Gastroesophageal sphincter (tissue), 3 donors: ENCODE measurements around the gene EHMT1.

Source experiments
- POLR2AphosphoS5 ChIP-seq: sonication (generic); formaldehyde crosslinking; IDR thresholded peaks from one replicate; pipeline ENCODE4 v1.6.1; 2017; ENCODE audit warnings: antibody characterized with exemption
- TF ChIP-seq, protein P1 (sequence below), 4 experiments: fragments of 200-600 bp in 2 of 4; fragments of 450-650 bp in 2 of 4; sonication (generic) in 1 of 4; IDR thresholded peaks; one replicate each; pipeline ENCODE4 v1.5.1; 2017 to 2019; ENCODE audit warnings: antibody characterized with exemption in 4 of 4, mild to moderate bottlenecking in 2 of 4, moderate library complexity in 2 of 4

DNA sequence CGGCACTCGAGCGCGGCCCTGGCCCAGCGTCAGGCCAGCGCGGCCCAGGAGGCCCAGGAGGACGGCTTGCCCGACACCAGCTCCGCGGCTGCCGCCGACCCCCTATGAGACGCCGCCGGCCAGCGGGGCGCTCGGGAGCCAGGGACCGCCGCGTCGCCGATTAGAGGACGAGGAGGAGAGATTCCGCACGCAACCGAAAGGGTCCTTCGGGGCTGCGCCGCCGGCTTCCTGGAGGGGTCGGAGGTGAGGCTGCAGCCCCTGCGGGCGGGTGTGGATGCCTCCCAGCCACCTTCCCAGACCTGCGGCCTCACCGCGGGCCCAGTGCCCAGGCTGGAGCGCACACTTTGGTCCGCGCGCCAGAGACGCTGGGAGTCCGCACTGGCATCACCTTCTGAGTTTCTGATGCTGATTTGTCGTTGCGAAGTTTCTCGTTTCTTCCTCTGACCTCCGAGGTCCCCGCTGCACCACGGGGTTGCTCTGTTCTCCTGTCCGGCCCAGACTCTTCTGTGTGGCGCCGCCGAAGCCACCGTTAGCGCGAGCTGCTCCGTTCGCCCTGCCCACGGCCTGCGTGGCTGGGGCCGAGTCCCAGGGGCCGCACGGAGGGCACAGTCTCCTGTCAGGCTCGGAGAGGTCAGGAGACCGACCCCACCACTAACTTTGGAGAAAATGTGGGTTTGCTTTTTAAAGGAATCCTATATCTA is 216.2 kb downstream of the EHMT1 start:
- TF ChIP-seq POLR2AphosphoS5, result no peak
- TF ChIP-seq, protein P1, sequence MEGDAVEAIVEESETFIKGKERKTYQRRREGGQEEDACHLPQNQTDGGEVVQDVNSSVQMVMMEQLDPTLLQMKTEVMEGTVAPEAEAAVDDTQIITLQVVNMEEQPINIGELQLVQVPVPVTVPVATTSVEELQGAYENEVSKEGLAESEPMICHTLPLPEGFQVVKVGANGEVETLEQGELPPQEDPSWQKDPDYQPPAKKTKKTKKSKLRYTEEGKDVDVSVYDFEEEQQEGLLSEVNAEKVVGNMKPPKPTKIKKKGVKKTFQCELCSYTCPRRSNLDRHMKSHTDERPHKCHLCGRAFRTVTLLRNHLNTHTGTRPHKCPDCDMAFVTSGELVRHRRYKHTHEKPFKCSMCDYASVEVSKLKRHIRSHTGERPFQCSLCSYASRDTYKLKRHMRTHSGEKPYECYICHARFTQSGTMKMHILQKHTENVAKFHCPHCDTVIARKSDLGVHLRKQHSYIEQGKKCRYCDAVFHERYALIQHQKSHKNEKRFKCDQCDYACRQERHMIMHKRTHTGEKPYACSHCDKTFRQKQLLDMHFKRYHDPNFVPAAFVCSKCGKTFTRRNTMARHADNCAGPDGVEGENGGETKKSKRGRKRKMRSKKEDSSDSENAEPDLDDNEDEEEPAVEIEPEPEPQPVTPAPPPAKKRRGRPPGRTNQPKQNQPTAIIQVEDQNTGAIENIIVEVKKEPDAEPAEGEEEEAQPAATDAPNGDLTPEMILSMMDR (IDR thresholded peaks at IDR 0.05), result no peak
